Measurements from ENCODE around the gene COL5A1.
"Not testable (repeated sequence)": the region's sequence is repeated elsewhere in the genome, so short reads cannot be mapped to it uniquely, and the experiment has no call there.

COL5A1 gene

DNA sequence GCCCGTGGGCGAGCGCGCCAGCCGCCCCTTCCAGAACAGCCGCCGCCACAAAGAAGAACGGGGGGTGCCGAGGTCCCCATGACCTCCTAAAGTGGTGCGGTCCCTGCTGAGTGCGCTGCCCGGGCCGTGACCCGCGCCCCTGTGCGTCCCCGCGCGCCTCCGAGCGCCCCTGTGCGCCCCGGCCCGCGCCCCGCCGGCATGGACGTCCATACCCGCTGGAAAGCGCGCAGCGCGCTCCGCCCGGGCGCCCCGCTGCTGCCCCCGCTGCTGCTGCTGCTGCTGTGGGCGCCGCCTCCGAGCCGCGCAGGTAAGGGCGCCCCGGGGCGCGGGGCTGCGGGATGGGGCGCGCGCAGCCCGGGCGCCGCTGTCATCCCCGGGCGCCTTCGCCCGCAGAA is 384 bp downstream of the COL5A1 start:
- peak; percentile 40 for DNase-seq

- no peak for DNase-seq
Observed at GRCh38 chr9:134642385-134643181, 980 bp downstream of the COL5A1 start.

DNA sequence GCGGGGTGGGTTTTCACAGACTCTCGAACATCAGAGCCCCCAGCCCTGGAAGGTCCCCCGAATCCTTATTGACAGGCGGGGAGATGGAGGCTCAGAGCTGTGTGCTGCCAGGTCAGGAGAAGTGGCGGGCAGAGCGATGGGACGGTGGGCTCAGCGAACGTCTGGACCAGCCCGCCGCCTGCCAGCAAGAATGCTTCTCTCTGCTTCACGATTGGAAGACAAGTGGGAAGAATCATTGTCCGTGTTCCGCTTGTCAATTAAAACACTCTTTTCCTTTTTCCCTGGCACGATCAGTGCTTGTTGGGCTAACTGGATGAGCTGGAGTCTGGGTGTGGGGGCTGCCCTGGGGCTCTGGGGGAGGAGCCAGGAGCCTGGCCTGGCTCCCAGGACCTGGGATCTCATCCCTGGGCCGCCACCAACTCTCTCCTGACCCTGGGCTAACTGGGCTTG is 1.6 kb downstream of the COL5A1 start:
- DNase-seq, result peak; percentile 15

DNA sequence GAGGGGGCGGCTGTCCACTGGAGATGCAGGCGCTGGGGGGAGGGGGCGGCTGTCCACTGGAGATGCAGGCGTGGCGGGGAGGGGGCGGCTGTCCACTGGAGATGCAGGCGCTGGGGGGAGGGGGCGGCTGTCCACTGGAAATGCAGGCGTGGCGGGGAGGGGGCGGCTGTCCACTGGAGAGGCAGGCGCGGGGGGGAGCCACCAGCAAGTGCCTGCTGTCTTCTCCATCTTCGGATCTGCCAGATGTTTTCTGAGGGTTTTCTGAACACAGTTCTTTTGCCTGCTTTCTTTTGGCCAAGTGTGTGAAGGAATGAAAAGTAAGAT is 2.8 kb downstream of the COL5A1 start:
- DNase-seq, result not testable (repeated sequence)

DNA sequence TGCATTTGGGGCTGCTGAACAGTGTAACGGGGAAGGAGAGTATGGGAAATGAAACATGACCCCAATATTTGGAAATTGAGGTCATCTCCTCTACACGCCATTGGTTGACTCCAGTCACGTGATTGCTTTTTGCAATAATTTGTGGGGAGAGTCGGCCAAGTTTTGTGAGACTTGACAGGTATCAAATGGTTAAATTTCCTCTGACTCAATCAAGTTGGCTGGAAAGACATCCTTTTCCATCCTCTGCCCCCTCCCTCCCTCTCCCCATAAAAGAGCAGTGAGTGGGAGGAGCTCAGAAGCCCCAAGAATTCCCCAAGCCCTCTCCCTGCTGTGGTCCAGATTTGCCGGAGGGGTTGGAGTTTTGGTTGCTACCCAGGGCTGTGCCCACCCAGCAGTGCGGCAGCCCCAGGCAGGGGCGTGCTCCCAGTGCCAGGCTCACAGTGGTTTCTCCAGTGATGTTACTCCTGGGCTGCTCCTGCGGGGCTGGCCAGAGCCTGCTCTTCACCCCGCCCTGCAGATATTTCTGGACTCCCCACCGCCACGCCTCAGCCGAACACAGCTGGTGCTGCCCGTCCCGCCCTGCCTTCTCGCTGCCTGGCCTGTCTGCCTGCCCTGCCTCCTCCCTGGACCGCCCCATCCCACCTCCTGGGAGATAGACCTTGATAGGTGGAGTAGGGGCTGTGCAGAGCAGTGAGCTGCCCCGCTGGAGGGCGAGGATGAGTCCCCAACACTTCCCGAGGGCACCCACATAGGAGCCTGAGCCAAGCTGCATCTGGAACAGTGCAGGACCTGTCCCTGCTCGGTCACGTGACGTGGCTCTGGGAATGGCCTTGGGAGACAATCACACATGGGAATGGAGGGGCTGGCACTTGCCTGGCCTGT is 3.4 kb downstream of the COL5A1 start:
- no peak for DNase-seq

DNA sequence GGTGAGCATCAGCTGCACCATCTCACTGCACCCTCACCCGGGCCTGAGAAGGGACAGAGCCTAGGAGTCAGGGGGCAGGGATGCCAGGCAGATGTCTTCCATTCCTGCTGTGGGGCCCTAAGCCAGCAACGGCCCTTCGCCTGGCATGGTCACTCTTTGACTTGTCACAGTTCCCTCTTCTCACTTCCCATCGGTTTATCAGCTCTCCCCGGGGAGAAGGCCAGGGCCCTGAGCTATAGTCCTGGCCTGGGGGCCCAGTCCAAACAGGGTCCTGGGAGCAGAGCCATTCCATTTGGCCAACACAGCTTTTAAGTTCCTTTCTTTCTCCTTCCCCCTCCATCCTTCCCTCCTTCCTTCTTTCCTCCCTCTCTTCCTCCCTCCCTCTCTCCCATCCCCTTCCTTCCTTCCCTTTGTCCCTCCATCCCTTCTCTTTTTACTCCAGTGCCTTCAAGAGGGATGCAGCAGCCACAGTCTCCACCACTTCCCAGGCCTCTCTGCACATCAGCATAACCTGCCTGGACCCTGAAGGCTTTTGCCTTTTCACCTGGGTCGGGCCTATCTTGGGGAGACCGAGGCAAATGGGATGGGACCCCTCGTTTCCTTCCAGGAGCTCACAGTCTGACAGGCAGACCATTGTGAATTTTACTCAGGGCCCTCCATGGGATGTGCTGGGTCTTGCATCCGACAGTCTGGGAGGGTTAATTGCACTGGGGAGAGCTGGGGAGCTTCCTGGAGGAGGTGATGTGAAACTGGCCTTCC is 4.2 kb downstream of the COL5A1 start:
- DNase-seq, result no peak

DNA sequence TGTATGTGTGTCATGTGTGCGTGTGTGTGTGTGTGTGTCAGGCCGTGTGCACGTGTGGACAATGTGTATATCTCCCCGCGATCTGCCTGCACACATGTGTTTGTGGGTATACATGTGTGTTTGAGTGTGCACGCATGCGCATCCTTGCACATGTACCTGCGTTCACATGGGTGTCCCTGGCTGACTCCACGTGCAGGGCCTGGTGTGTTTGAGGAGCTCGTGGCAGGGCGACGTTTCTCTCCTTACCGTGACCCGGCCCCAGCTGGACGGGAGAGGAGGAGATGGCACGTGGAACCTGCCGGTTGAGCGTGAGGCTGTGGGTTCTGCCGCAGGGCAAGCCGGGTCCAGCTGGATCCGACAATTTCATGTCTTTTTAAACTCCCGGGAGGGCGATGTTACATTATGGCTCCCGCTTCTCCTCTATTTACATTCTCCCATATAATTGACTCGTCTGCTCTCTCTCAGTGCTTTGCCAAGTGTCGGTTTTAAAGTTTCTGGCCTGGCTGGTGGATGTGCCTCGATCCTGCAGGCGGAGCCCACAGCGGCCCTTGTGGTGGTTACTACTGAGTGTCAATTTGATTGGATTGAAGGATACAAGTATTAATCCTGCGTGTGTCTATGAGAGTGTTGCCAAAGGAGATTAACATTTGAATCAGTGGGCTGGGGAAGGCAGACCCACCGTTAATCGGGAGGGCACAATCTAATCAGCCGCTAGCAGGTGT is 5.9 kb downstream of the COL5A1 start:
- DNase-seq, result no peak

- DNase-seq, result no peak
Observed at GRCh38 chr9:134648701-134649530, 7.3 kb downstream of the COL5A1 start.

DNA sequence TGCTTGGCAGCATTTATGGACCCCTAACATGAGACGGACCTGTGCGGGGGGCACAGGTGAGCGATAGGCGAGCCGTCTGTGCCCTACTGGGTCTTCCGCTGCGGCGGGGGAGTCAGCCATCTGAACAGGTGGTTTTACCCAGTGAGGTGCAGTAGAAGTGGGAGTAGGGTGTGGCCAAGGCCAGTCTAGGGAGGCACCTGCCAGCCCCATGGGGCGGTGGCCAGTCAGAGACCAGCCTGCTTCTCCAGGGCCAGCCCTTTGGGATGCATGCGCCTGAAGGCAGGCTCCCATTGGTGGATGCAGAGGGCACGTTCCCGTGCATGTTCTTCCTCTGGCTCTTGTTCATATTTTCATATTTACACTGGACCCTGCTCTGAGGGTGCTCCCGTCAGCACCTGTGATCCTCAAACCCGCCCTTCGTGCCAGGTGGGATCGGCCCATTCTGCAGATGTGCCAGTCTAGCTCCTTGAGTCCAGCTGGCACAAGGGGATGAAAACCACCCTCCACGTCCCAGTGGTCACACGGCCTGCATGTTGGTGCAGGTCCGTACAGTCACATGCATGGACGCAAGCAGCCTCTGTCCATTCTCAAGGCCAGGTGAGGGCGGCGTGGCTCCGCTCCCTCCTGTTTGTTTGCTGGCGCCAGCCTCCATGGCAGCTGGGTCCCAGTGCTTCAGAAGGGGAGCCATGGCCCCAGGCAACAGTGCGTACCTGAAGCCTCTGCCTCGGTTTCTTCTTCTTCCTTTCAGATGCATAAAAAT is 9.0 kb downstream of the COL5A1 start:
- DNase-seq, result no peak

- no peak for DNase-seq
Observed at GRCh38 chr9:134651226-134651905, 9.8 kb downstream of the COL5A1 start.

DNA sequence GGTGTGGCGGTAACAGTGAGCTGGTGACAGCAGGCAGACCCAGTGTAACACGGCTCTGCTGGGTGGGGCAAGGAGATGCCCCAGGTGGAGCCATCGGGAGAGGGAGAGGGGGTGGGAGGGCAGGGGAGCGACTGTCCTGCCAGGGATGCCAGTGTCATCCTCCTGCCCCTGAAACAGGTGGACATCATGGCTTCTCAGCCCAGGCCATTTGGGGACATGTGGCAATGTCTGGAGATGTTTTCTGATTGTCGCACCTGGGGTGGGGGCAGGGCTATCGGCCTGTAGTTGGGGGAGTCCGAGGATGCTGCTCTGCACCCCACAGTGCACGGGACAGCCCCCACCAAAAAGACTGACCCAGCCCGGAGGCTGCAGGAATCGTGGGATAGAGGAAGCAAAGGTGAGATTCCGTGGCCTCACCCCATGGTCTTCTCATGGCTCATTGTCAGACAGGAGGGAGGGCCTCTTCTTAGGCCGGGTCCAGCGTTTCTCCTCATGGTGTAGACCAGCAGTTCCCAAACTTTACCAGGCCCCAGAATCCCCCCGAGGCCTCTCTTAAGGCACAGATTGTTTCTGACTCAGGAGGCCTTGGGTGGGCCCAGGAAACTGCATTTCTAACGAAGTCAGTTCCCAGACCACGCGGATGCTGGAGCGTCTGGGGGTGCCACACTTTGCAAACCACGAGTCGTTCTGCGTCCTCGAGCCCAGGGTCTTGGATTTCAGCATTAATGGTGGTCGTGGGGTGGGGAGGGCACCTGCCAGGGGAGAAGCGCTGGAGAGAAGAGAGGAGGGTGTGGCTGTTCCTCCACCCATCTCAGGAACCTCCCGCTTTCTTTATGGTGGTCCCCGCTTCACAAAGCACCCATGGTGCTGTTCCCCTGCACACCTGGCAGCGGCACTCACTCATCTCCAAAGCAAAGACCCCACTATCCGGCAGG is 11.0 kb downstream of the COL5A1 start:
- DNase-seq, result no peak

- DNase-seq, result no peak
Observed at GRCh38 chr9:134653259-134654009, 11.8 kb downstream of the COL5A1 start.

GRCh38 chr9:134655101-134655500 is 13.5 kb downstream of the COL5A1 start:
- no peak for DNase-seq

GRCh38 chr9:134655586-134656333 is 14.2 kb downstream of the COL5A1 start:
- DNase-seq, result no peak

- DNase-seq, result peak; percentile 28
Observed at GRCh38 chr9:134656334-134657006, 14.9 kb downstream of the COL5A1 start.

DNA sequence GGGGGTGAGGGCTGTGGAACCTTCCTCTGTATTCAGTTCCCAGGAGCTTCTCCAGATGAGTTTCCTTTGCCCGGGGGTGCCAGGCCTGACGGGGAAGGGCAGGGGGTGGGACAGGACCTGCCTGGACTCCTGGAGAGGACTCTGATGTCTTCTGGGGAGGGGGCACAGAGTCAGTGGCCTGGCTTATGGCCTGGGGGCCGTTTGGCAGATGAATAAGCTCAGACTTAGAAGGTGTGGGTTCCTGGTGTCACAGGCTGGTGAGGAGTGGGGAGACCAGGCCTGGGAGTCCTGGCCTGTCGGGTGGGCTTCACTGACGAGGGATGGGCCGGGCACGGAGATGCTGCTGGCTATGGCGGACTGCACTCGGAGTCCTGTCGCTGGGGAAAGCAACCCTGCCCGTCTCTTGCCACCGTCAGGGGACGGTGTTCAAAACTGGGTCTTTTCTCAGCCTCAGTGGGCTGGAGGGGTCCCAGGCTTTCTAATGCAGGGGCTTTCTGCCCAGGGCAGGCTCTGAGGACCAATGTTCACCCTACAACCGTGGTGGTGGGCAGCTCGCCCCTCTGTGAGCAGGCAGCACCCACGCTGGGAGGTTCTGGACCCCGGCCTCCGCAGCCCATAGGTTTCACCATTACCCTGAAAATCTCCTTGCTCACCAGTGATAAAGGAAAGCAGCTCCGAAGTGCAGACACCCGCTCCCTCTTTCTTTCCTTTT is 16.2 kb downstream of the COL5A1 start:
- DNase-seq, result no peak
